NB4 (cell line): ENCODE measurements around the gene ZBTB20.

ENCODE experiments used
- DNase-seq: peaks from one replicate; pipeline ENCODE4 v3.0.0; 2010; ENCODE audit warnings: low read depth
- H3K4me3 ChIP-seq: one replicate; pipeline ENCODE4 v1.5.1; 2011; ENCODE audit warnings: mild to moderate bottlenecking, low read depth, low read length, moderate library complexity
- MYC ChIP-seq: IDR thresholded peaks from 2 replicates; pipeline ENCODE4 v1.6.1; 2011; ENCODE audit warnings: low read depth, low read length
- POLR2A ChIP-seq: IDR thresholded peaks from 2 replicates; pipeline ENCODE4 v1.6.1; 2011; ENCODE audit warnings: mild to moderate bottlenecking; ENCODE audit not compliant: insufficient read length; ENCODE audit errors: extremely low read depth
- TF ChIP-seq, protein P1 (sequence below): IDR thresholded peaks from 2 replicates; pipeline ENCODE4 v1.6.1; 2011; ENCODE audit warnings: low read depth, low read length
- TF ChIP-seq, protein P2 (sequence below): IDR thresholded peaks from one replicate; pipeline ENCODE4 v1.5.1; 2012; ENCODE audit warnings: low read depth, low read length

Gene ZBTB20

DNA sequence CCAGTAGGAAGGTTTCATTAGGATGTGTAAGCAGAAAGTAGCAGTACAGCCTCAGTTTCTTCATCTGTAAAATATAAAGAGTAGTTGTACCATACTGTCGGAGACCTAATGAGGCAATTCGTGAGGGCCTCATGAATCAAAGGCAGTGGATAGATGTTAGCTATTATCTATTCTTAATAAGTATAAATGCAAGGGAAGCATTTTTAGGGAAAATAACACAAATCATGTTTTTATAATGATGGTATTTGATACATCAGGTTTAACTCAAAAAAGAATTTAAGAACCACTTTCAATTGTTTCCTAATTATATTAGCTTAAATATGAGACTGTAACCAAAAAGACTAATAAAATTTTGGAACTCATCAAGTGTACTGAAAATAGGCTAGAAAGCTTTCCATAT is 309.1 kb downstream of the ZBTB20 start:
- no peak for TF ChIP-seq POLR2A
- TF ChIP-seq, protein P1, sequence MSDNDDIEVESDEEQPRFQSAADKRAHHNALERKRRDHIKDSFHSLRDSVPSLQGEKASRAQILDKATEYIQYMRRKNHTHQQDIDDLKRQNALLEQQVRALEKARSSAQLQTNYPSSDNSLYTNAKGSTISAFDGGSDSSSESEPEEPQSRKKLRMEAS: no peak
- no peak for TF ChIP-seq MYC
- TF ChIP-seq, protein P2, sequence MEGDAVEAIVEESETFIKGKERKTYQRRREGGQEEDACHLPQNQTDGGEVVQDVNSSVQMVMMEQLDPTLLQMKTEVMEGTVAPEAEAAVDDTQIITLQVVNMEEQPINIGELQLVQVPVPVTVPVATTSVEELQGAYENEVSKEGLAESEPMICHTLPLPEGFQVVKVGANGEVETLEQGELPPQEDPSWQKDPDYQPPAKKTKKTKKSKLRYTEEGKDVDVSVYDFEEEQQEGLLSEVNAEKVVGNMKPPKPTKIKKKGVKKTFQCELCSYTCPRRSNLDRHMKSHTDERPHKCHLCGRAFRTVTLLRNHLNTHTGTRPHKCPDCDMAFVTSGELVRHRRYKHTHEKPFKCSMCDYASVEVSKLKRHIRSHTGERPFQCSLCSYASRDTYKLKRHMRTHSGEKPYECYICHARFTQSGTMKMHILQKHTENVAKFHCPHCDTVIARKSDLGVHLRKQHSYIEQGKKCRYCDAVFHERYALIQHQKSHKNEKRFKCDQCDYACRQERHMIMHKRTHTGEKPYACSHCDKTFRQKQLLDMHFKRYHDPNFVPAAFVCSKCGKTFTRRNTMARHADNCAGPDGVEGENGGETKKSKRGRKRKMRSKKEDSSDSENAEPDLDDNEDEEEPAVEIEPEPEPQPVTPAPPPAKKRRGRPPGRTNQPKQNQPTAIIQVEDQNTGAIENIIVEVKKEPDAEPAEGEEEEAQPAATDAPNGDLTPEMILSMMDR: no peak
- no peak overlapping the region for H3K4me3 ChIP-seq
- DNase-seq: no peak

DNA sequence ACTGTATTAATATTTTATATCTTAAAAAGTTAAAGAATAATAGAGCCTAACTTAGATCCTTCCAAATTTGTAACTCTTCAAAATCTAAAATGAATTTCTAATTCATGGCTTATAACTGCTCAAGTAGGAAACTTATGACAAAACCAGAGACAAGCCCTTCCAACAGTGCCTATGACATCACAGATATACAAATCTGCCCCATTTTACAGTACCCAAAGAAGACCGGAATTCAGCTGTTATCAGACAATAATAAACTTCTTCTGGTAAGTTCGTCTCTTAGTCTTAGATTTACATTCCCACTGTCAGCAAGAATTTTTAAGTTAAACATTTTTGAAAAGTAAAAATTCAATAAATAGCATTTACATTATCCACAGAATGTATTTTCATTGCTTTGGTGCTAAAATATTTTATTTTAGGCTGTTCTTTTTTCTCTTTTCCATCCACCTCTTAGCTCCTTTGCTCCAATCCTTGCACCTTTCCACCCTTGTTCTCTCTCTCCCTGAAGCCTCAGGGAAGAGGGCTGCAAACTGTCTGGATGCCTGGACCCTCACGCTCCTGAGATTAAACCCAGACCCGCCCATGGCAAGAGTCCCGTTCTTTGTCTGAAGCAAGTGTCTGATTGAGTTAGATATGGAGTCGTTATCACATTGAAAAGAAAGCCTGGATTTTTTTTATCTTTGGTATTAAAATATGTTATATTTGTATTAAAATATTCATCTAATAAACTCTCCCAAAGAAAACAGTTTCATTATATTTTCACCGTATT is 312.7 kb downstream of the ZBTB20 start:
- no peak overlapping the region for H3K4me3 ChIP-seq
- DNase-seq: no peak
- TF ChIP-seq, protein P1: no peak
- no peak for TF ChIP-seq POLR2A
- no peak for TF ChIP-seq MYC
- TF ChIP-seq, protein P2: no peak

DNA sequence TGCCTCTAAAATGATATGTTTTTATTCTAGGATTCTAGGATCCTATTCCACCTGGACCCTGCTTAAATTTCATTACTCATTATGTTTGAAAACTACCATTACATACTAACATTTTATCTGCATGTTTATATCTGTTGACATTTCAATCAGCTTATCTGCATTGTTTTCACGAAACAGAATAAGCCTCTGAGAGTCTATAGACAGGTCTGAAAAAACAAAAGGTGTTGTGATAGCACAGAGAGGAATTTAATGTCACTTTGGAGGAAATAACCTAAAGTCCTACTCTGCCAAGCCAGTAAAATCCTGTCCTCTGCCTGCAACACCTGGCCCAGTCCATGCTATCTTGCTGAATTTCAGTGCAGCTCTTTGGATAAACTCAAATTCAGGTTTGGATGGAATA is 315.2 kb downstream of the ZBTB20 start:
- no peak for TF ChIP-seq MYC
- TF ChIP-seq, protein P2: no peak
- TF ChIP-seq, protein P1: no peak
- TF ChIP-seq POLR2A: no peak
- H3K4me3 ChIP-seq: no peak overlapping the region
- DNase-seq: no peak

DNA sequence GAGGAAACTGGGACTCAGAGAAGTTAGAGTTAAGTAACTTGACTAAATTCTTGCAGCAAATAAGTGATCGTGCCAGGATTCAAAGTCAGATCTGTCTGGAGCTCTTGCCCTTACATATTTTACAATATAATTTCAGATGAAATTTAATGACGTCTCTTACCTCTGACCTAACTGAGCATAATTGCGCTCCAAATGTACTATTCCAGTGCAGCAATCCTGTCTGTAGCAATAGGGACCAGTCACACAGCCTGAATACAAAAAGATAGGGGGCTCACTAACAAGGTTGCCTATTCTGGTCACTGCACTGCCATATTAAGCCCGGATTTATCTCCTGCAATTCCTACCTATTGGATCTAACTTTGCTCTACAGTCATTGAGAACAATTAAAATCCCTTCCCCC is 316.4 kb downstream of the ZBTB20 start:
- no peak for TF ChIP-seq MYC
- no peak for TF ChIP-seq POLR2A
- TF ChIP-seq, protein P2: no peak
- TF ChIP-seq, protein P1: no peak
- H3K4me3 ChIP-seq: no peak overlapping the region
- no peak for DNase-seq

DNA sequence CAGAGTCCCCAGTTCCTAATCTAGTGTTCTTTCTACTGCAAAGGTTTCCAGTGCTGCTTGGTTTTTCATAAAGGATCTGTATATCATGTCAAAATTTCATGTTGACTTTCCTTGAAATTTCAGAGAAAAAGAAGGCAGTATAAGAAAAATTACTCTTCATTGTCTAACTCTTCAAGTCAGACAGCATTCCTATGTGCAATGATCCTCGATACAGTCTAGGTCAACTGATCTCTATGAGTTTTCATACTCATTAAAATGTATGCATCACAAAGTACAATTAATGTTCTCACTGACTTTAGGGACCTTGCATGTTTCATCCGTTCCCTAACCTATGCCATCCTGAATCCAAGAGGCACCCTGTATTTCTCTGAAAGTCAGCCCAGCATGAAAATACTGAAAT is 317.3 kb downstream of the ZBTB20 start:
- no peak for DNase-seq
- no peak for TF ChIP-seq POLR2A
- TF ChIP-seq, protein P2: no peak
- TF ChIP-seq, protein P1: no peak
- TF ChIP-seq MYC: no peak
- H3K4me3 ChIP-seq: no peak overlapping the region
